Mononuclear cell (primary cell): ENCODE data around the gene FZD4. TPM values are rescaled to one million over a fixed set of nuclear protein-coding genes. Genes with fewer than 3 reads are reported as not detected.
"Not testable (repeated sequence)": the region's sequence is repeated elsewhere in the genome, so short reads cannot be mapped to it uniquely, and the experiment has no call there.

ENCODE experiments used
- H3K27me3 ChIP-seq: 2 replicates; pipeline ENCODE4 v1.6.0; 2011; ENCODE audit warnings: low read length, control low read depth; ENCODE audit not compliant: insufficient read depth
- H3K4me1 ChIP-seq: 2 replicates; pipeline ENCODE4 v1.5.1; 2011; ENCODE audit warnings: mild to moderate bottlenecking, low read length, control low read depth; ENCODE audit not compliant: insufficient read depth
- H3K4me3 ChIP-seq: 2 replicates; pipeline ENCODE4 v1.5.1; 2011; ENCODE audit warnings: mild to moderate bottlenecking, low read length, moderate library complexity
- H3K9me3 ChIP-seq: 2 replicates; pipeline ENCODE4 v1.5.1; 2011; ENCODE audit warnings: low read depth, mild to moderate bottlenecking, control low read depth, low read length
- total RNA-seq: library from RNA; depleted of rRNA; stranded (reverse); fragments of >200 nt; gene quantifications from one replicate; pipeline ENCODE4 v1.2.3, GENCODE V29; 2012

Gene FZD4
- total RNA-seq, 1 donor = 0.10 TPM

DNA sequence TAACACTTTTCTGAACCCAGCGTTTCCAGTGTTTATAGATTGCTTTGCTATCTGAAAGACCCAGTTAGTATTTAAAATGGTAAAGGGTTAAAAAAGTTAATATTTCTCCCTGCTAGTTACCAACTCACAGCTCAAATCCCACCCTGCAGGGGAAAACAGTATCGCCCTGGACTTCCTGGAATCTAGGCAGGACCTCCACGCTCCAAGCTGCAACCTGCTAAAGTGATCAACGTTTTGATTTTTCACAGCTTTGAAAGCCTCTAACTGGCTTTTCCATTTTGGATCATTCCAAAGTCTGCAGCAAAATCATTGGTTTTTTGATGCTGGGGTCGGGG is 4.6 kb downstream of the FZD4 start:
- H3K9me3 ChIP-seq = no peaks in the 10 kb centered on the region
- peaks cover 9% of the 10 kb centered on the region for H3K4me1 ChIP-seq
- no peak overlapping the region for H3K4me3 ChIP-seq
- H3K27me3 ChIP-seq = peaks cover 24% of the 10 kb centered on the region

GRCh38 chr11:86949995-86950660 is 5.1 kb downstream of the FZD4 start:
- H3K4me1 ChIP-seq = peaks cover 9% of the 10 kb centered on the region
- no peaks in the 10 kb centered on the region for H3K9me3 ChIP-seq
- H3K4me3 ChIP-seq = no peak overlapping the region
- peaks cover 23% of the 10 kb centered on the region for H3K27me3 ChIP-seq

DNA sequence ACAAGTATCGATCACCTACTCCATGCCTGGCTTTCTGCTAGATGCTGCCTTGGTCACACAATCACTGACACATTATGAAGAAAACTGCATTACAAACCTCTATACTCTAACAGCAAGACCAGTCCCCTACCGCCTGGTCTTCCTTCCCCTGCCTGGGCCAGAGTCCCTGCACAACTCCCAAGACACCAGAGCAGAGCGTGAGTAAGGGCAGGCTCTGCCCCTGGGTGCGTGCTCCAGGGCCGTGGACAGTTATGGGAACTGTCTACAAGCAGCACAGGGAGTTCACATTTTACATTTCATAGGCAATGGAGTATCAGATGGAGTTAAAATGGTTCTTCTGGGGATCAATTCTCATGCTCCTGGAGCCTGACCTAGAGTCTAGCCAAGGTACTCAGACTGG is 6.5 kb downstream of the FZD4 start:
- H3K27me3 ChIP-seq = peaks cover 9% of the 10 kb centered on the region
- H3K9me3 ChIP-seq = no peaks in the 10 kb centered on the region
- H3K4me3 ChIP-seq = no peak overlapping the region
- no peaks in the 10 kb centered on the region for H3K4me1 ChIP-seq

- Histone ChIP-seq H3K4me3 (no peak overlapping the region), H3K9me3 (no peaks in the 10 kb centered on the region), H3K4me1 (no peaks in the 10 kb centered on the region), H3K27me3 (no peaks in the 10 kb centered on the region)
Measured at GRCh38 chr11:86947541-86947940, 7.7 kb downstream of the FZD4 start.

DNA sequence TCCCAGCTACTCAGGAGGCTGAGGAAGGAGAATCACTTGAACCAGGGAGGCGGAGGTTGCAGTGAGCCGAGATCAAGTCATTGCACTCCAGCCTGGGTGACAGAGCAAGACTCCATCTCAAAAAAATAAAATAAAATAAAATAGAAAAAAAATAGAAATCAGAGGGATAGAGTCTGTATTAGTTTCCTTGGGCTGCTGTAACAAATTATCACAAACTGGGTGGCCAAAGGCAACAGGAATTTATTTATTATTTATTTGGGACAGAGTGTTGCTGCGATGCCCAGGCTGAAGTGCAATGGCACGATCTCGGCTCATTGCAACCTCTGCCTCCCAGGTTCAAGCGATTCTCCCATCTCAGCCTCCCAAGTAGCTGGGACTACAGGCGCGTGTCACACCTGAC is 11.7 kb downstream of the FZD4 start:
- not testable (repeated sequence) for H3K4me1 ChIP-seq, H3K27me3 ChIP-seq, H3K4me3 ChIP-seq, H3K9me3 ChIP-seq

DNA sequence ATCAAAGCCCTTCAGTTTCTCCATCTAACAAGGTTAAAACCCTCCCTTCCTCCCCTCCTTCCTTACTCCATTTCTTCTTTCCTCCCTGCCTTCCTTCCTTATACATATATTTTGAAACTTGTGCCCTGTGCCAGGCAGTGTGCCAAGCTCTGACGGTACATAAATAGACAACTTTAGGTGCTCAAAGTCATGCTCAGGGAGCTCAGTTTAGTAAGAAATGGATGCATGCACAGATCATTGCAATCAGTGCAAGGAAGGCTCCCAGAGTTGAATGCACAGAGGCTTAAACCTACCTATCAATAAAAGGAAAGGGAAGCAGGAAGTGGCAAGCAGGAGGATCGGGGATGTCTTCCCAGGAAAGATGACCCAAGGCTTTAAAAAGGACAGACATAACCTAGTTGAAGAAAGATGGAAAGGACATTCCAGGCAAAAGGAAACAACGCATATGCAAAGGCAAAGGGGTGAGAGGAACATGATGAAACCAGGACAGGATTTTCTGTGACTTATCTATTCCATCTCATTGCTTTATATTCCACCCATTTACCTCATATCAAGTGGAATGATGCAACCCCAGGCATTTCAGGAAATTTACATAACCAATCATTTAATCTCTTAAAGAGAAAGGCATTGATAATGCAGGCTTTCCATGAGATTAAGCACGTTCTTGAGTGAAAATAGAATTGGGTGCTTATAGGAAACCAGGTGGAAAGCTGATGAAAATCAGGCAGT is 13.2 kb downstream of the FZD4 start:
- no peak overlapping the region for H3K4me3 ChIP-seq

GRCh38 chr11:86941077-86941870 is 13.9 kb downstream of the FZD4 start:
- Histone ChIP-seq H3K4me1 (no peaks in the 10 kb centered on the region), H3K27me3 (no peaks in the 10 kb centered on the region), H3K4me3 (no peak overlapping the region), H3K9me3 (no peaks in the 10 kb centered on the region)

More for the DNA sequence above, 13.2 kb downstream of the FZD4 start:
- H3K9me3 ChIP-seq = no peaks in the 10 kb centered on the region
- H3K27me3 ChIP-seq = no peaks in the 10 kb centered on the region
- no peaks in the 10 kb centered on the region for H3K4me1 ChIP-seq

GRCh38 chr11:86940122-86940777 is 14.9 kb downstream of the FZD4 start:
- Histone ChIP-seq H3K4me1 (no peaks in the 10 kb centered on the region), H3K4me3 (no peak overlapping the region), H3K27me3 (no peaks in the 10 kb centered on the region), H3K9me3 (no peaks in the 10 kb centered on the region)

GRCh38 chr11:86938900-86939880 is 16.0 kb downstream of the FZD4 start:
- Histone ChIP-seq H3K4me1 (no peaks in the 10 kb centered on the region), H3K4me3 (no peak overlapping the region), H3K9me3 (no peaks in the 10 kb centered on the region), H3K27me3 (no peaks in the 10 kb centered on the region)

DNA sequence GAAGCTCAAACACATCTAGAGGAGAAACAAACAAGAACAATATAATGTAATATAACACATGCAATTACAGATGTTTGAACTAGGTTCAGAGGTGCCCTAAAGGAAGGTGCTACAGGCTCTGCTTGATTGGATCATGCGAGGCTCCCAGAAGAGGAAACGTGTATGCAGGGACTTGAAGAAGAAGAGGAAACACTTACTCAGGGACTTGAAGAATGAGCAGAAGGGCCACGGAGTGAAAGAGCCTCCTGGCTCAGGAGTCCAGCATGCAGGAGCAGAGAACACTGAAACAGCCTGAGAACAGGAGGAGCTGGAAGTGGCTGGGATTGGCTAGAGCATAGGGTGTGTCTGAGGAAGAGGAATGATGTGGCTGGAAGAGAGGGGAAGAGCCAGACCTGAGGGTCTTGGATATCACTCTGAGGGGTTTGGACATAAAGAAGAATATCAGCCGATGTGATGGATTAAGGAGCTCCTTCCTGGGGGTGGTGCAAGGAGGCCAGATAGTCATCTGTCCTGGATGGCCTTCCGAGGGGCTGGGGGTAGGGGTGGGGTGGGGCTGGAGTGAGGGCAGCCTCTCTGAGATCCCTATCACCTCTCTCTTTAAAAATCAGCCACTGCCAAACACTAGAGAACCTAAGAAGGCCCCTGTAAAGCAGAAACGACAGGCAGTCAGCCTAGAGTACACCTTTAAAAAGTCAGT is 16.8 kb downstream of the FZD4 start:
- no peak overlapping the region for H3K4me3 ChIP-seq
- no peaks in the 10 kb centered on the region for H3K27me3 ChIP-seq
- no peaks in the 10 kb centered on the region for H3K4me1 ChIP-seq
- H3K9me3 ChIP-seq = no peaks in the 10 kb centered on the region

DNA sequence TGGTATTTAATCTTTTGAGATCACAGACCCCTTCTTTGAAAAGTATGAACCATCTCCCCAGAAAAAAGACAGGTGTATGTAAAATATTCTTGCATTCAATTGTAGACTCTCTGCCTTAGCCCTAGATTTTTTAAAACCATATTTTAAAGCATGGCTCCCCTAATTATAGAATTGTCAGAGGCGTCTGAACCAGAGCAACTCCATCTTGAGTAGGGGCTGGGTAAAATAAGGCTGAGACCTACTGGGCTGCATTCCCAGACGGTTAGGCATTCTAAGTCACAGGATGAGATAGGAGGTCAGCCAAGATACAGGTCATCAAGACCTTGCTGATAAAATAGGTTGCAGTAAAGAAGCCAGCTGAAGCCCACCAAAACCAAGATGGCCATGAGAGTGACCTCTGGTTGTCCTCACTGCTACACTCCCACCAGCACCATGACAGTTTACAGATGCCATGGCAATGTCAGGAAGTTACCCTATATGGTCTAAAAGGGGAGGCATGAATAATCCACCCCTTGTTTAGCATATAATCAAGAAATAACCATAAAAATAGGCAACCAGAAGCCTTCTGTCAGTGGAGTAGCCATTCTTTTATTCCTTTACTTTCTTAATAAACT is 17.9 kb downstream of the FZD4 start:
- not testable (repeated sequence) for H3K4me3 ChIP-seq, H3K27me3 ChIP-seq, H3K4me1 ChIP-seq, H3K9me3 ChIP-seq

GRCh38 chr11:86934926-86935579 is 20.1 kb downstream of the FZD4 start:
- Histone ChIP-seq H3K4me1 (no peaks in the 10 kb centered on the region), H3K4me3 (no peak overlapping the region), H3K27me3 (no peaks in the 10 kb centered on the region), H3K9me3 (no peaks in the 10 kb centered on the region)

GRCh38 chr11:86934582-86934900 is 20.7 kb downstream of the FZD4 start:
- Histone ChIP-seq H3K27me3 (no peaks in the 10 kb centered on the region), H3K4me1 (no peaks in the 10 kb centered on the region), H3K9me3 (no peaks in the 10 kb centered on the region), H3K4me3 (no peak overlapping the region)
